Bronchial epithelial cell (primary cell): ENCODE results near the gene TMEM218. TPM values are rescaled to one million over a fixed set of nuclear protein-coding genes. Genes with fewer than 3 reads are reported as not detected.
A peak's percentile ranks its signal among the peaks of the same experiment; 100 is the strongest.

Source experiments
- DNase-seq: peaks from one replicate; pipeline ENCODE4 v3.0.0-alpha.2; 2010; ENCODE audit warnings: low read depth
- FAIRE-seq: peaks from 2 replicates; lab custom pipeline; 2011; peaks lifted over from hg19 to GRCh38; lab: Jason Lieb, UNC
- H3K27me3 ChIP-seq: 2 replicates; pipeline ENCODE4 v1.5.1; 2011; ENCODE audit warnings: low read length; ENCODE audit not compliant: control insufficient read depth, insufficient read depth
- H3K36me3 ChIP-seq: 2 replicates; pipeline ENCODE4 v1.5.1; 2011; ENCODE audit warnings: low read length; ENCODE audit not compliant: control insufficient read depth, insufficient read depth
- H3K4me3 ChIP-seq: 2 replicates; pipeline ENCODE4 v1.5.1; 2011; ENCODE audit warnings: mild to moderate bottlenecking, low read depth, low read length, control low read depth
- CTCF ChIP-seq: IDR thresholded peaks from 2 replicates; pipeline ENCODE4 v1.5.1; 2011; ENCODE audit warnings: mild to moderate bottlenecking, moderate library complexity, low read length, control low read depth, inconsistent platforms; ENCODE audit not compliant: insufficient read depth, severe bottlenecking
- total RNA-seq: library from RNA; depleted of rRNA; stranded (reverse); fragments of >200 nt; gene quantifications from 2 replicates; pipeline ENCODE4 v1.2.1, GENCODE V29; 2014

TMEM218 gene
- total RNA-seq, 1 donor from 2014 or later: 28.4 TPM

GRCh38 chr11:125083312-125084056, 27.9 kb downstream of the TMEM218 start:
- H3K36me3 ChIP-seq: peaks cover 12% of the 10 kb centered on the region
- no peak overlapping the region for H3K4me3 ChIP-seq
- no peak for TF ChIP-seq CTCF
- DNase-seq (no peak), FAIRE-seq (peak; percentile 55)
- H3K27me3 ChIP-seq: no peaks in the 10 kb centered on the region

GRCh38 chr11:125082611-125083311, 28.7 kb downstream of the TMEM218 start:
- no peaks in the 10 kb centered on the region for H3K27me3 ChIP-seq
- H3K4me3 ChIP-seq: no peak overlapping the region
- no peak for TF ChIP-seq CTCF
- H3K36me3 ChIP-seq: peaks cover 11% of the 10 kb centered on the region
- FAIRE-seq (peak; percentile 43), DNase-seq (peak; percentile 98)

- no peak overlapping the region for H3K4me3 ChIP-seq
- DNase-seq (no peak), FAIRE-seq (no peak)
- H3K36me3 ChIP-seq: peaks cover 10% of the 10 kb centered on the region
- H3K27me3 ChIP-seq: no peaks in the 10 kb centered on the region
- no peak for TF ChIP-seq CTCF
Observed at GRCh38 chr11:125082040-125082439, 29.4 kb downstream of the TMEM218 start.

- Histone ChIP-seq H3K4me3 (no peak overlapping the region), H3K27me3 (no peaks in the 10 kb centered on the region), H3K36me3 (peaks cover 5% of the 10 kb centered on the region)
- no peak for TF ChIP-seq CTCF
- FAIRE-seq (no peak), DNase-seq (no peak)
Observed at GRCh38 chr11:125081098-125081798, 30.2 kb downstream of the TMEM218 start.

GRCh38 chr11:125080531-125080911, 30.9 kb downstream of the TMEM218 start:
- Histone ChIP-seq H3K4me3 (no peak overlapping the region), H3K36me3 (peaks cover 2% of the 10 kb centered on the region), H3K27me3 (no peaks in the 10 kb centered on the region)
- DNase-seq (no peak), FAIRE-seq (no peak)
- TF ChIP-seq CTCF: no peak
